Esophagus squamous epithelium (tissue), 4 donors: ENCODE results near the gene NRXN2.

Experiments
- CTCF ChIP-seq, 6 experiments: fragments of 450-650 bp in 4 of 6; fragments of 200-600 bp in 2 of 6; sonication (generic) in 2 of 6; IDR thresholded peaks; one replicate each; pipeline ENCODE4 v1.5.1; 2016 to 2019; ENCODE audit warnings: antibody characterized with exemption in 6 of 6, mild to moderate bottlenecking in 4 of 6, moderate library complexity in 4 of 6
- POLR2A ChIP-seq, 4 donors: fragments of 450-650 bp; IDR thresholded peaks; one replicate each; pipeline ENCODE4 v1.6.1; 2017; ENCODE audit warnings: antibody characterized with exemption in 4 of 4, mild to moderate bottlenecking in 4 of 4, moderate library complexity in 3 of 4

GRCh38 chr11:64598106-64598796 is 124.7 kb downstream of the NRXN2 start:
- no peak for TF ChIP-seq CTCF (IDR thresholded peaks at IDR 0.05)
- TF ChIP-seq POLR2A (IDR thresholded peaks at IDR 0.05): no peak
